ENCODE results near the gene AGAP3.

Gene AGAP3

DNA sequence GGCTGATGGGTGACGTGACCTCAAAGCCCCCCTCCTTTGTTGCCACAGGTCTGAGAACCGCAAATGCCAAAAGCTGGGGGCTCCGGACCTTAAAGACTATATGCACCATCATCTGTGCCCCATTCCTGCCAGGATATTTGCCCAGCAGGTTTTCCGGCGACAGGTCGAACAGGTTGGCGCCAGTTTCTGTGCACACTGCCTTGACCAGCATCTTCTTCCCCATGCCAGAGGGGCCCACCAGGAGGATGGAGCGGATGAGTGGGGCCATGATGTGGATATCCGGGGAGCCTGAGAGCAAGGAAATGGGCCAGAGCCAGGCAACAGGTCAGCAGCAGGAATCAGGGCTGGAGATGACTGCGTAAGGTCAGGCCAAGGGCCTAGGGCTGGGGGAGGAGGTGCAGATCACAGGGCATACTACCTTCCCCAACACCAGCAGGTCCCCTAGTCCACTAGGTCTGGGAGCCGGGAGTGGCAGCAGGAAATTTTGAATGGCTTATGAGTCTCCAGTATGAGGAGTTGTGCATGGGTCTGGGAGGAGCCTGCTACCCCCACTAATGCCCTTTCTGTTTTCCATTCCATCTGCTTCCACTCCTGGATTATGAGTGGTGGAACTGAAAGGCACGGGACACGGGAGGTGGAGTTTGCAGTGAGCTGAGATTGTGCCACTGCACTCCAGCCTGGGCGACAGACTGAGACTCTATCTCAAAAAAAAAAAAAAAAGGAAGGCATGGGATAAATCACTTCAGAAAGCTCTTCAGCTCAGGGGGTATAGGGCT, 107.1 kb downstream of the AGAP3 start:
- H3K79me2 ChIP-seq (ENCODE audit: low read length) = no peaks in the 10 kb centered on the region
- no peaks in the 10 kb centered on the region for H3K36me3 ChIP-seq (replicated peaks; ENCODE audit: low read depth, low read length)
- peaks cover 93% of the 10 kb centered on the region for H3K27me3 ChIP-seq (ENCODE audit: low read depth, low read length)
- no peak overlapping the region for H2AFZ ChIP-seq (ENCODE audit: low read depth, low read length)
- H4K20me1 ChIP-seq (ENCODE audit: insufficient read depth, low read length) = peaks cover 59% of the 10 kb centered on the region
- no peak overlapping the region for H3K4me2 ChIP-seq (ENCODE audit: low read length)
- no peak overlapping the region for H3K4me3 ChIP-seq (ENCODE audit: low read length)
- H3K27ac ChIP-seq (ENCODE audit: low read length) = no peak overlapping the region
- H3K4me1 ChIP-seq (ENCODE audit: low read length) = peaks cover 21% of the 10 kb centered on the region
- H3K9me3 ChIP-seq (ENCODE audit: insufficient read depth, low read length) = no peaks in the 10 kb centered on the region
- TF ChIP-seq, protein P1, sequence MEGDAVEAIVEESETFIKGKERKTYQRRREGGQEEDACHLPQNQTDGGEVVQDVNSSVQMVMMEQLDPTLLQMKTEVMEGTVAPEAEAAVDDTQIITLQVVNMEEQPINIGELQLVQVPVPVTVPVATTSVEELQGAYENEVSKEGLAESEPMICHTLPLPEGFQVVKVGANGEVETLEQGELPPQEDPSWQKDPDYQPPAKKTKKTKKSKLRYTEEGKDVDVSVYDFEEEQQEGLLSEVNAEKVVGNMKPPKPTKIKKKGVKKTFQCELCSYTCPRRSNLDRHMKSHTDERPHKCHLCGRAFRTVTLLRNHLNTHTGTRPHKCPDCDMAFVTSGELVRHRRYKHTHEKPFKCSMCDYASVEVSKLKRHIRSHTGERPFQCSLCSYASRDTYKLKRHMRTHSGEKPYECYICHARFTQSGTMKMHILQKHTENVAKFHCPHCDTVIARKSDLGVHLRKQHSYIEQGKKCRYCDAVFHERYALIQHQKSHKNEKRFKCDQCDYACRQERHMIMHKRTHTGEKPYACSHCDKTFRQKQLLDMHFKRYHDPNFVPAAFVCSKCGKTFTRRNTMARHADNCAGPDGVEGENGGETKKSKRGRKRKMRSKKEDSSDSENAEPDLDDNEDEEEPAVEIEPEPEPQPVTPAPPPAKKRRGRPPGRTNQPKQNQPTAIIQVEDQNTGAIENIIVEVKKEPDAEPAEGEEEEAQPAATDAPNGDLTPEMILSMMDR (IDR thresholded peaks at IDR 0.05; ENCODE audit: low read depth, low read length) = no peak
- no peak for TF ChIP-seq EZH2phosphoT487 (IDR thresholded peaks at IDR 0.05; ENCODE audit: low read depth)
- no peak overlapping the region for H3K9ac ChIP-seq (ENCODE audit: low read length)

Data from OCI-LY3 (cell line).